ENCODE measurements around the gene HOXC4. TPM values are rescaled to one million over a fixed set of nuclear protein-coding genes. Genes with fewer than 3 reads are reported as not detected.

The HOXC4 gene
- polyA plus RNA-seq, 1 donor from 2014 or later = not detected

DNA sequence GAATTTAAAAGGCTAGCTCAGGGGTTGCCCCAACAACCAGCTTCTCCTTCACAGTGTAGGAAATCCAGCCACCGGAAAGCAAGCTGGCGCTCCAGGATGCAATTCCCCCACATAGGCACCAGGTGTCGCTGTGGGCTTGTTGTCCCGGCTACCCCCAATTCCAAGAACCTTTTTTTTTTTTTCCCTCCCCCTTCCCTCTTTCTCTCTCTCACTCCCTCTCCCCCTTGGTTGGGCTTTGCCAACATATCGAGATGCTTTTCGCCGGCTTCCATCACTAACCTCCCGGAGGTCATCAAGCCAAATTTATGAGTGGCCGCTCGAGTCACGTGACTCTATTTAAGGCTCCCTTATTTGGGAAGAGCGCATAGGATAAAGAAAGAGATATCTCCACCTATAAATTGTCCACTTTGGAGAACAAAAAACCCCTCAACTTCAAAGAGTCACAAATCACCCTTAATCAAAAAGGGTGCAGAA, 21.0 kb upstream of the HOXC4 start, which contains the start of gene HOXC5:
Gene HOXC5 (plus strand): TSS at position 424 of the 474 bp plus-strand sequence. CDS start 73 bp downstream, outside the sequence.
- H3K36me3 ChIP-seq (ENCODE audit: insufficient read depth, low read length) = no peaks in the 10 kb centered on the region
- no peak within 1 kb of the TSS for H2AFZ ChIP-seq (ENCODE audit: low read depth, low read length)
- H4K20me1 ChIP-seq (ENCODE audit: insufficient read depth) = no peaks in the 10 kb centered on the region
- no peaks in the 10 kb centered on the region for H3K9me2 ChIP-seq (ENCODE audit: insufficient read depth, low read length)
- H3K4me2 ChIP-seq (ENCODE audit: low read length) = no peak within 1 kb of the TSS
- H3K27me3 ChIP-seq (ENCODE audit: insufficient read depth, low read depth, low read length) = peaks cover 99% of the 10 kb centered on the region
- TF ChIP-seq EZH2 (IDR thresholded peaks at IDR 0.05; ENCODE audit: borderline replicate concordance, insufficient read depth, low read length, poor library complexity, severe bottlenecking) = peak; percentile 15
- TF ChIP-seq, protein P1, sequence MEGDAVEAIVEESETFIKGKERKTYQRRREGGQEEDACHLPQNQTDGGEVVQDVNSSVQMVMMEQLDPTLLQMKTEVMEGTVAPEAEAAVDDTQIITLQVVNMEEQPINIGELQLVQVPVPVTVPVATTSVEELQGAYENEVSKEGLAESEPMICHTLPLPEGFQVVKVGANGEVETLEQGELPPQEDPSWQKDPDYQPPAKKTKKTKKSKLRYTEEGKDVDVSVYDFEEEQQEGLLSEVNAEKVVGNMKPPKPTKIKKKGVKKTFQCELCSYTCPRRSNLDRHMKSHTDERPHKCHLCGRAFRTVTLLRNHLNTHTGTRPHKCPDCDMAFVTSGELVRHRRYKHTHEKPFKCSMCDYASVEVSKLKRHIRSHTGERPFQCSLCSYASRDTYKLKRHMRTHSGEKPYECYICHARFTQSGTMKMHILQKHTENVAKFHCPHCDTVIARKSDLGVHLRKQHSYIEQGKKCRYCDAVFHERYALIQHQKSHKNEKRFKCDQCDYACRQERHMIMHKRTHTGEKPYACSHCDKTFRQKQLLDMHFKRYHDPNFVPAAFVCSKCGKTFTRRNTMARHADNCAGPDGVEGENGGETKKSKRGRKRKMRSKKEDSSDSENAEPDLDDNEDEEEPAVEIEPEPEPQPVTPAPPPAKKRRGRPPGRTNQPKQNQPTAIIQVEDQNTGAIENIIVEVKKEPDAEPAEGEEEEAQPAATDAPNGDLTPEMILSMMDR (IDR thresholded peaks at IDR 0.05; ENCODE audit: poor library complexity, severe bottlenecking) = peak; percentile 75
- TF ChIP-seq SMC3 (conservative IDR thresholded peaks at IDR 0.05; ENCODE audit: poor library complexity) = peak; percentile 79
- TF ChIP-seq, protein P2, sequence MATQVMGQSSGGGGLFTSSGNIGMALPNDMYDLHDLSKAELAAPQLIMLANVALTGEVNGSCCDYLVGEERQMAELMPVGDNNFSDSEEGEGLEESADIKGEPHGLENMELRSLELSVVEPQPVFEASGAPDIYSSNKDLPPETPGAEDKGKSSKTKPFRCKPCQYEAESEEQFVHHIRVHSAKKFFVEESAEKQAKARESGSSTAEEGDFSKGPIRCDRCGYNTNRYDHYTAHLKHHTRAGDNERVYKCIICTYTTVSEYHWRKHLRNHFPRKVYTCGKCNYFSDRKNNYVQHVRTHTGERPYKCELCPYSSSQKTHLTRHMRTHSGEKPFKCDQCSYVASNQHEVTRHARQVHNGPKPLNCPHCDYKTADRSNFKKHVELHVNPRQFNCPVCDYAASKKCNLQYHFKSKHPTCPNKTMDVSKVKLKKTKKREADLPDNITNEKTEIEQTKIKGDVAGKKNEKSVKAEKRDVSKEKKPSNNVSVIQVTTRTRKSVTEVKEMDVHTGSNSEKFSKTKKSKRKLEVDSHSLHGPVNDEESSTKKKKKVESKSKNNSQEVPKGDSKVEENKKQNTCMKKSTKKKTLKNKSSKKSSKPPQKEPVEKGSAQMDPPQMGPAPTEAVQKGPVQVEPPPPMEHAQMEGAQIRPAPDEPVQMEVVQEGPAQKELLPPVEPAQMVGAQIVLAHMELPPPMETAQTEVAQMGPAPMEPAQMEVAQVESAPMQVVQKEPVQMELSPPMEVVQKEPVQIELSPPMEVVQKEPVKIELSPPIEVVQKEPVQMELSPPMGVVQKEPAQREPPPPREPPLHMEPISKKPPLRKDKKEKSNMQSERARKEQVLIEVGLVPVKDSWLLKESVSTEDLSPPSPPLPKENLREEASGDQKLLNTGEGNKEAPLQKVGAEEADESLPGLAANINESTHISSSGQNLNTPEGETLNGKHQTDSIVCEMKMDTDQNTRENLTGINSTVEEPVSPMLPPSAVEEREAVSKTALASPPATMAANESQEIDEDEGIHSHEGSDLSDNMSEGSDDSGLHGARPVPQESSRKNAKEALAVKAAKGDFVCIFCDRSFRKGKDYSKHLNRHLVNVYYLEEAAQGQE (IDR thresholded peaks at IDR 0.05; ENCODE audit: borderline replicate concordance) = no peak
- no peak for TF ChIP-seq EP300 (conservative IDR thresholded peaks at IDR 0.05; ENCODE audit: poor library complexity, severe bottlenecking)
- no peak for TF ChIP-seq MXI1 (conservative IDR thresholded peaks at IDR 0.05; ENCODE audit: poor library complexity, severe bottlenecking)
- TF ChIP-seq TAF1 (IDR thresholded peaks at IDR 0.05; ENCODE audit: low read depth) = no peak
- TF ChIP-seq POLR2AphosphoS5 (IDR thresholded peaks at IDR 0.05) = no peak
- peak; percentile 73 for TF ChIP-seq RAD21 (conservative IDR thresholded peaks at IDR 0.05)
- no peak within 1 kb of the TSS for H3K9ac ChIP-seq (ENCODE audit: low read length)
- no peaks in the 10 kb centered on the region for H3F3A ChIP-seq (ENCODE audit: insufficient read depth, low read length, poor library complexity, severe bottlenecking)
- H3K4me3 ChIP-seq (ENCODE audit: low read length) = no peak within 1 kb of the TSS
- H3K79me2 ChIP-seq (replicated peaks; ENCODE audit: insufficient read depth, low read length) = no peaks in the 10 kb centered on the region
- H3K9me3 ChIP-seq (ENCODE audit: low read length) = no peaks in the 10 kb centered on the region
- H3K27ac ChIP-seq (ENCODE audit: low read length) = no peak within 1 kb of the TSS

DNA sequence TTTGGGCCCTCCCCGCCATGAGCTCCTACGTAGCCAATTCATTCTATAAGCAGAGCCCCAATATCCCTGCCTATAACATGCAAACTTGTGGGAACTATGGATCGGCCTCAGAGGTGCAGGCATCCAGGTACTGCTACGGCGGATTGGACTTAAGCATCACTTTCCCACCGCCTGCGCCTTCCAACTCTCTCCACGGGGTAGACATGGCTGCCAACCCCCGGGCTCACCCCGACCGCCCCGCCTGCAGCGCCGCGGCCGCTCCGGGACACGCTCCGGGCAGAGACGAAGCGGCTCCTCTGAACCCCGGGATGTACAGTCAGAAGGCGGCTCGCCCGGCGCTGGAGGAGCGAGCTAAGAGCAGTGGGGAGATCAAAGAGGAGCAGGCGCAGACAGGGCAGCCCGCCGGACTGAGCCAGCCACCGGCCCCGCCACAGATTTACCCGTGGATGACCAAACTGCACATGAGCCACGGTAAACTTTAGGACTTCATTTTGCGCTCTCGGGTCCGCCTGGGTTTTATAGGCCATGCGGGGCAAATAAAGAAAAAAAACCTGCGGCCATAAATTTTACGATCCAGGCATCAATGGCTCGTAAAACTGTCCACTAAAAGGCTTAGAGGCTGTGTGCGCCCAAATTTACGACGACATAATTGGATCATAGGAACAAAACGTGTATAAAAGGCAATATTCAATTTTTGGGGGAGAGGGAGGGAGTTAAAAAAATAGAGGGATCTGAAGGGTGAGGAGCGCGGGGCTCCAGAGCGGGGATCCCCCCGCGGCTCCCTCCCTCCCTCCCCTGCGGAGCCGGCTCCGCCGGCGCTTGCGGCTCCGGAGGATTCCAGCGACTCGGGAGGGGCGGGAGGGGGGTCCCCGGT, 20.3 kb upstream of the HOXC4 start:
- Histone ChIP-seq H3K27ac (ENCODE audit: low read length) (no peak overlapping the region), H2AFZ (ENCODE audit: low read depth, low read length) (no peak overlapping the region), H3K27me3 (ENCODE audit: insufficient read depth, low read depth, low read length) (peaks cover 99% of the 10 kb centered on the region), H3K9ac (ENCODE audit: low read length) (no peak overlapping the region), H3K4me3 (ENCODE audit: low read length) (no peak overlapping the region), H3K9me3 (ENCODE audit: low read length) (no peaks in the 10 kb centered on the region), H3K79me2 (replicated peaks; ENCODE audit: insufficient read depth, low read length) (no peaks in the 10 kb centered on the region), H3K36me3 (ENCODE audit: insufficient read depth, low read length) (no peaks in the 10 kb centered on the region), H3K4me2 (ENCODE audit: low read length) (no peak overlapping the region), H3F3A (ENCODE audit: insufficient read depth, low read length, poor library complexity, severe bottlenecking) (no peaks in the 10 kb centered on the region), H4K20me1 (ENCODE audit: insufficient read depth) (no peaks in the 10 kb centered on the region), H3K9me2 (ENCODE audit: insufficient read depth, low read length) (no peaks in the 10 kb centered on the region)
- TF ChIP-seq EZH2 (IDR thresholded peaks at IDR 0.05; ENCODE audit: borderline replicate concordance, insufficient read depth, low read length, poor library complexity, severe bottlenecking) (peak; percentile 27), RAD21 (conservative IDR thresholded peaks at IDR 0.05) (no peak), POLR2AphosphoS5 (IDR thresholded peaks at IDR 0.05) (no peak)
- TF ChIP-seq, protein P2 (IDR thresholded peaks at IDR 0.05; ENCODE audit: borderline replicate concordance) = no peak
